Subcutaneous abdominal adipose tissue (tissue), 5 donors: Measurements from ENCODE around the gene SERPINB10.
"Not testable (repeated sequence)": the region's sequence is repeated elsewhere in the genome, so short reads cannot be mapped to it uniquely, and the experiment has no call there.

Experiments used
- H3K27ac ChIP-seq: one replicate; pipeline ENCODE4 v1.7.0; 2013; ENCODE audit warnings: low read depth, mild to moderate bottlenecking, inconsistent platforms, low read length, moderate library complexity
- H3K27me3 ChIP-seq, 5 donors: one replicate each; pipeline ENCODE4 v1.7.0; 2013; ENCODE audit warnings: low read length in 5 of 5, inconsistent platforms in 1 of 5; ENCODE audit not compliant: control insufficient read depth in 5 of 5, insufficient read depth in 4 of 5
- H3K36me3 ChIP-seq, 5 donors: one replicate each; pipeline ENCODE4 v1.7.0; 2013; ENCODE audit warnings: low read length in 5 of 5; ENCODE audit not compliant: control insufficient read depth in 5 of 5, insufficient read depth in 5 of 5
- H3K4me1 ChIP-seq, 5 donors: one replicate each; pipeline ENCODE4 v1.7.0; 2013; ENCODE audit warnings: low read length in 5 of 5, mild to moderate bottlenecking in 3 of 5, moderate library complexity in 1 of 5; ENCODE audit not compliant: control insufficient read depth in 5 of 5, insufficient read depth in 5 of 5
- H3K4me3 ChIP-seq, 5 donors: one replicate each; pipeline ENCODE4 v1.7.0; 2013; ENCODE audit warnings: low read length in 5 of 5, low read depth in 1 of 5
- H3K9ac ChIP-seq, 5 donors: one replicate each; pipeline ENCODE4 v1.7.0; 2013; ENCODE audit warnings: low read length in 5 of 5, mild to moderate bottlenecking in 4 of 5, moderate library complexity in 3 of 5
- H3K9me3 ChIP-seq, 5 donors: one replicate each; pipeline ENCODE4 v1.7.0; 2013; ENCODE audit warnings: low read length in 5 of 5; ENCODE audit not compliant: control insufficient read depth in 5 of 5
- donor health status: healthy.
- donor health status: healthy.
- donor health status: healthy.
- donor health status: healthy.
- donor health status: healthy.

The SERPINB10 gene

GRCh38 chr18:63908858-63909257, 1.1 kb downstream of the SERPINB10 start:
- Histone ChIP-seq H3K9me3 (no peaks in the 10 kb centered on the region), H3K4me3 (no peak overlapping the region), H3K9ac (no peak overlapping the region), H3K36me3 (no peaks in the 10 kb centered on the region), H3K27ac (no peak overlapping the region), H3K4me1 (peaks cover 0 to 4% (median 0%) of the 10 kb centered on the region in 5 donors), H3K27me3 (no peaks in the 10 kb centered on the region)

GRCh38 chr18:63909870-63910269, 2.1 kb downstream of the SERPINB10 start:
- H3K27ac ChIP-seq = no peak overlapping the region
- no peaks in the 10 kb centered on the region for H3K9me3 ChIP-seq
- H3K36me3 ChIP-seq = no peaks in the 10 kb centered on the region
- H3K27me3 ChIP-seq = no peaks in the 10 kb centered on the region
- no peak overlapping the region for H3K9ac ChIP-seq
- peaks cover 0 to 4% (median 0%) of the 10 kb centered on the region in 5 donors for H3K4me1 ChIP-seq
- H3K4me3 ChIP-seq = no peak overlapping the region

GRCh38 chr18:63917817-63918216, 10.1 kb downstream of the SERPINB10 start:
- H3K9ac ChIP-seq = no peak overlapping the region
- H3K36me3 ChIP-seq = no peaks in the 10 kb centered on the region
- H3K9me3 ChIP-seq = no peaks in the 10 kb centered on the region
- H3K4me1 ChIP-seq = no peaks in the 10 kb centered on the region
- H3K4me3 ChIP-seq = no peak overlapping the region
- no peak overlapping the region for H3K27ac ChIP-seq
- no peaks in the 10 kb centered on the region for H3K27me3 ChIP-seq

- H3K27me3 ChIP-seq = no peaks in the 10 kb centered on the region
- no peak overlapping the region for H3K27ac ChIP-seq
- H3K4me3 ChIP-seq = no peak overlapping the region
- H3K4me1 ChIP-seq = no peaks in the 10 kb centered on the region
- H3K9me3 ChIP-seq = no peaks in the 10 kb centered on the region
- H3K36me3 ChIP-seq = no peaks in the 10 kb centered on the region
- no peak overlapping the region for H3K9ac ChIP-seq
Measured at GRCh38 chr18:63922049-63922448, 14.3 kb downstream of the SERPINB10 start.

GRCh38 chr18:63924551-63924950, 16.8 kb downstream of the SERPINB10 start:
- no peak overlapping the region for H3K4me3 ChIP-seq
- H3K9me3 ChIP-seq = no peaks in the 10 kb centered on the region
- H3K9ac ChIP-seq = no peak overlapping the region
- H3K27me3 ChIP-seq = no peaks in the 10 kb centered on the region
- H3K4me1 ChIP-seq = no peaks in the 10 kb centered on the region
- H3K27ac ChIP-seq = no peak overlapping the region
- H3K36me3 ChIP-seq = no peaks in the 10 kb centered on the region

- Histone ChIP-seq H3K36me3 (no peaks in the 10 kb centered on the region), H3K27me3 (no peaks in the 10 kb centered on the region), H3K4me1 (no peaks in the 10 kb centered on the region), H3K27ac (no peak overlapping the region), H3K4me3 (no peak overlapping the region), H3K9ac (no peak overlapping the region), H3K9me3 (no peaks in the 10 kb centered on the region)
Measured at GRCh38 chr18:63928331-63928730, 20.6 kb downstream of the SERPINB10 start.

GRCh38 chr18:63929369-63929768, 21.6 kb downstream of the SERPINB10 start:
- H3K27me3 ChIP-seq, H3K36me3 ChIP-seq, H3K9me3 ChIP-seq: not testable (repeated sequence)

GRCh38 chr18:63930773-63931354, 23.1 kb downstream of the SERPINB10 start:
- H3K4me3 ChIP-seq = no peak overlapping the region
- no peak overlapping the region for H3K9ac ChIP-seq
- no peaks in the 10 kb centered on the region for H3K9me3 ChIP-seq
- no peaks in the 10 kb centered on the region for H3K27me3 ChIP-seq
- H3K4me1 ChIP-seq = peaks cover 0 to 1% (median under 1%) of the 10 kb centered on the region in 5 donors
- H3K36me3 ChIP-seq = no peaks in the 10 kb centered on the region
- H3K27ac ChIP-seq = no peak overlapping the region

More at GRCh38 chr18:63929369-63929768, 21.6 kb downstream of the SERPINB10 start:
- not testable (repeated sequence) for H3K4me1 ChIP-seq, H3K9ac ChIP-seq, H3K4me3 ChIP-seq, H3K27ac ChIP-seq

GRCh38 chr18:63936156-63936931, 28.6 kb downstream of the SERPINB10 start:
- H3K27me3 ChIP-seq = peaks cover 4 to 14% (median 8%) of the 10 kb centered on the region in 5 donors
- peak overlapping the region in 4 of 5 donors; percentile 55 to 62 (median 61) for H3K4me3 ChIP-seq
- H3K36me3 ChIP-seq = no peaks in the 10 kb centered on the region
- H3K9me3 ChIP-seq = no peaks in the 10 kb centered on the region
- H3K27ac ChIP-seq = no peak overlapping the region
- H3K9ac ChIP-seq = peak overlapping the region in 3 of 5 donors; percentile 39 to 53 (median 45)
- peaks cover 0 to 13% (median 10%) of the 10 kb centered on the region in 5 donors for H3K4me1 ChIP-seq

- Histone ChIP-seq H3K9me3 (no peaks in the 10 kb centered on the region), H3K27me3 (peaks cover 4 to 14% (median 8%) of the 10 kb centered on the region in 5 donors), H3K4me1 (peaks cover 0 to 13% (median 10%) of the 10 kb centered on the region in 5 donors), H3K4me3 (peak overlapping the region in 4 of 5 donors; percentile 55 to 62 (median 61)), H3K36me3 (no peaks in the 10 kb centered on the region), H3K9ac (peak overlapping the region in 2 of 5 donors; percentile 45 to 53), H3K27ac (no peak overlapping the region)
Measured at GRCh38 chr18:63936932-63937393, 29.2 kb downstream of the SERPINB10 start.
